NCI-H774 (cell line): ENCODE data around the gene KIAA0319L.

ENCODE experiments used
- DNase-seq: peaks from one replicate; lab custom pipeline; 2025; lab: John Stamatoyannopoulos, UW

The KIAA0319L gene

GRCh38 chr1:35443768-35444518 lies 113.3 kb downstream of the KIAA0319L start:
- DNase-seq: no peak

- DNase-seq: no peak
Observed at GRCh38 chr1:35442734-35443133, 114.5 kb downstream of the KIAA0319L start.

- DNase-seq: no peak
Observed at GRCh38 chr1:35441926-35442579, 115.2 kb downstream of the KIAA0319L start.

GRCh38 chr1:35439626-35440025 lies 117.6 kb downstream of the KIAA0319L start:
- DNase-seq: no peak

GRCh38 chr1:35437200-35437599 lies 120.0 kb downstream of the KIAA0319L start:
- DNase-seq: no peak

GRCh38 chr1:35436078-35436477 lies 121.1 kb downstream of the KIAA0319L start:
- no peak for DNase-seq

GRCh38 chr1:35434703-35435102 lies 122.5 kb downstream of the KIAA0319L start:
- no peak for DNase-seq

GRCh38 chr1:35433714-35434113 lies 123.5 kb downstream of the KIAA0319L start:
- DNase-seq: no peak

GRCh38 chr1:35432231-35432630 lies 125.0 kb downstream of the KIAA0319L start:
- no peak for DNase-seq

- no peak for DNase-seq
Observed at GRCh38 chr1:35431173-35431599, 126.0 kb downstream of the KIAA0319L start.

GRCh38 chr1:35430762-35431161 lies 126.4 kb downstream of the KIAA0319L start:
- DNase-seq: no peak

- DNase-seq: no peak
Observed at GRCh38 chr1:35428360-35428759, 128.8 kb downstream of the KIAA0319L start.

GRCh38 chr1:35426097-35426586 lies 131.1 kb downstream of the KIAA0319L start:
- DNase-seq: no peak

GRCh38 chr1:35408925-35409324 lies 148.3 kb downstream of the KIAA0319L start:
- no peak for DNase-seq

GRCh38 chr1:35407743-35408142 lies 149.5 kb downstream of the KIAA0319L start:
- DNase-seq: no peak

GRCh38 chr1:35406103-35406502 lies 151.1 kb downstream of the KIAA0319L start:
- no peak for DNase-seq

- no peak for DNase-seq
Observed at GRCh38 chr1:35401049-35401448, 156.2 kb downstream of the KIAA0319L start.

GRCh38 chr1:35398739-35399138 lies 158.5 kb downstream of the KIAA0319L start:
- no peak for DNase-seq

- DNase-seq: no peak
Observed at GRCh38 chr1:35394386-35394785, 162.8 kb downstream of the KIAA0319L start.

GRCh38 chr1:35390600-35391494 lies 166.4 kb downstream of the KIAA0319L start:
- no peak for DNase-seq

GRCh38 chr1:35386959-35387358 lies 170.2 kb downstream of the KIAA0319L start:
- no peak for DNase-seq

GRCh38 chr1:35386290-35386689 lies 170.9 kb downstream of the KIAA0319L start:
- no peak for DNase-seq
